GM21619 (cell line): Measurements from ENCODE around the gene PLCH2.
"Not testable (repeated sequence)": the region's sequence is repeated elsewhere in the genome, so short reads cannot be mapped to it uniquely, and the experiment has no call there.

Experiments used
- ATAC-seq: cut with Tn5 transposase; IDR thresholded peaks from one replicate; pipeline ENCODE4 v1.9.1; 2021; ENCODE audit not compliant: unreplicated experiment

The PLCH2 gene

DNA sequence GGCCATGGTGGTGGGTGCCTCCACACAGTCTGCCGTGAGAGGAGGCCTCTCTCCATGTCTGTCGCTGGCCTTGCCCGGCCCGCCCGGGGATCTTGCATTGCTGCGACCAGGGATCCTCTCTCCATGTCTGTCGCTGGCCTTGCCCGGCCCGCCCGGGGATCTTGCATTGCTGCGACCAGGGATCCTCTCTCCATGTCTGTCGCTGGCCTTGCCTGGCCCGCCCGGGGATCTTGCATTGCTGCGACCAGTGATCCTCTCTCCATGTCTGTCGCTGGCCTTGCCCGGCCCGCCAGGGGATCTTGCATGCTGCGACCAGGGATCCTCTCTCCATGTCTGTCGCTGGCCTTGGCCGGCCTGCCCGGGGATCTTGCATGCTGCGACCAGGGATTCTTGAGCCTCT lies 35.7 kb upstream of the PLCH2 start:
- ATAC-seq = not testable (repeated sequence)

- ATAC-seq = no peak
Observed at GRCh38 chr1:2441746-2442145, 34.3 kb upstream of the PLCH2 start.

DNA sequence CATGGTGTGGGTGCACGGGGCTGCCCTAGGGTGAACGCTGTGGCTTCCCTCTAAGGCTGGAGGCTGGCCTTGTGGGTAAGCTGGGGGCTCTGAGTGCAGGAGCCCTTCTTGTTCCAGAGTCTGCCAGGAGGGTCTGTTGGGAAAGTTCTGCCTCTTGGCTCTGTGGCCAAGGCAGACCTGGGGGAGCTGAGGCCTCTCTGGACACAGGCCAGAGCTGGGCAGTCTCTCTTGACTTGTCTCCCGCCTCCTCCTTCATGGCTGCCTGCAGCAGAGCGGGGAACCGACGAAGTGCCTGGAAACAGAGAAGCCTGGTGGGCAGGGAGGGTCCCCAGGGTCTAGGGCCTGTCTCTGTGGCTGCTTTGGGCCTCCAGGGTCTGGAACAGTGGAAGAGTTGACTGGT lies 33.4 kb upstream of the PLCH2 start:
- ATAC-seq = no peak

DNA sequence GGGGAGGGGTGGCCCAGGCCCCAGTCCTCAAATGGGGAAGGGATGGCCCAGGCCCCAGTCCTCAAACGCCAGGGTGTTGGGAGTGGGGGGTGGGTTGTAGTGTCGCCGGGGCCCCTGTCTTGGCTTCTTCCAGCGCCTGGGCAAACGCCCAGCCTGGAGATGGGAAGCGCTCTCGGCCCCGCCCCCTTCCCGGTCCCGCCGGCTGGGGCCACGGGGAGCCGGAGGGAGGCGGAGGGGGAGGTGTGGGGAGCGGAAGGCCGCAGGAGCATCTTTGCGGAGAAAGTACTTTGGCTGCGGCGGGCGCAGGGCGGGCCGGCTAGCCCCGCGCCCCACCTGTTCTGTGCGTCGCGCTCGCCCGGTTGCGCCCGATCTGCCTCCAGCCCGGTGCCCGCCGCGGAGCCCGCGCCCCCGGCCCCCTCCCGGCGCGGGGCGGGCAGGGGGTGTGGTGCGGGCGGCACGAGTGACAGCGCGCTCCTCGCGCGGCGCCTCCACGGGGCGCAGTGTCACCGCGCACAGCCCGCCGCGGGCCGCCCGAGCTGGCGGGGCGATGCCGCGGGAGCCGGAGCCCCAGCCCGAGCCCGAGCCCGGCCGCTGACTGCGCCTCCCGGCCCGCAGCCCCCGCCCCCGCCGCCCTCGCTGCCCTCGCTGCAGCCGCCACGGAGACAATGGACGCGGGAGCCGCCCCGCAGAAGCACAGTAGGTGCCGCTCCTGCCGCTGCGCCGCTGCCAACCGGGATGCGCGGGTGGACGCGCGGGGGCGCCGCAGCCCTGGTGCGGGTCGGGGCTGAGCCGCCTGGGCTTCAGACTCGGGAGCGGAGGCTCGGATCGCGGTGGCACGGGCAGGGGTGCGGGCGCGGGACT lies 32.6 kb upstream of the PLCH2 start:
- ATAC-seq = no peak

DNA sequence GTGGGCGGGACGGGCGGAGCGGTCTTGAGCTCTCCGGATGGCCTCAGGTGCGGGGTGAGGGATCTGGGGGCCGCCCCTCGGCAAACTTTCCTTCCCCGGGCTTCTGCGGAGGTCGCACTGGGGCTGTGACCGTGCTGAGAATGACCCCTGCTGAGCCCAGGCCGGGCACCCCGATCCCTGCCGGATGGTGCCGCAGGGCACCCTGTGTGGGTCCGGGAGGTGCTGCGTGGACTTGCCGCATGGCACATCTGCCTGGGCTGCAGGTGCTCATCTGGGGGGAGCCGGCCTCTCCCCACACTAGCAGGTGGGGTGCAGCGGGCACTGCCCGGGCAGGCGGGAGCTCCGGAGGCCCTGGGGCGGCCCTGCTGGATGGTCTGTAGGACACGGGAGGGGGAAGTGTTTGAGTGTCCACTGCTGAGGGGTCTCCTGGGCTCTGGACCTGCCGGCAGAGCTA lies 31.9 kb upstream of the PLCH2 start:
- ATAC-seq = no peak

GRCh38 chr1:2445162-2445822 lies 30.8 kb upstream of the PLCH2 start:
- no peak for ATAC-seq

GRCh38 chr1:2445823-2446215 lies 30.3 kb upstream of the PLCH2 start:
- no peak for ATAC-seq

- no peak for ATAC-seq
Observed at GRCh38 chr1:2446394-2446793, 29.7 kb upstream of the PLCH2 start.

DNA sequence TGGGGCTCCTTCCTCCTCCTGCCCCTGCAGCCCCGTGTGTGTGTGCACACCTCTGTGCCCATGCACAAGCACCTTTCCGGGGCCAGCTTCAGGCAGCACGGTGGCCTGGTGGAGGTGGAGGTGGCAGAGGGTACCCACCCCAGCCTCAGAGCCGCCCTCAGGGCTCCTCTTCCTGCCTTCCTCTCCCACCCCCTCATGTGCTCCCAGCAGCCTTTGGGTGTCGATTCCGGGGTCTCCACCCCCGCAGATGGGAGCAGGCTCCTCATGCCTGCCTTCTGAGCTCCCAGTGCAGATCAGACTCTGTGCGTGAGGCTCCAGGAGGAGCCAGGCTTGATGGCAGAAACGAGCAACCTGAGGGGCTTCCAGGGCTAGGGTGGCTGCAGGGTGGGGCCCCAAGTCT lies 29.2 kb upstream of the PLCH2 start:
- ATAC-seq = no peak

GRCh38 chr1:2447276-2448097 lies 28.6 kb upstream of the PLCH2 start:
- ATAC-seq = no peak

DNA sequence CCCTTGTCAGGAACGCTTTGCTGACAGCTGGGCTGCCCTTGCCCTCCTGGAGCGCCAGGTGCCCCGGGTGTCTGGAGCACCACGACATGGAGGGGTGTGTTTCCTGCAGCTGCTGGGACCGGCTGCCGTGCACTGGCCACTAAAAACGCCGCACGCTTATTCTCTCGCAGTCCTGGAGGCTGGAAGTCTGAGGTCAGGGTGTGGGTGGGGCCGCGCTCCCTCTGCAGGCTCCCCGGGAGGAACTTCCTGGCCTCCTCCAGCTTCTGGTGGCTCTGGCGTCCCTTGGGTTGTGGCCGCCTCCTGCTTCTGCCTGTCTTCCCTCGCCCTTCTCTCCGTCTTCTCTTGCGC lies 28.0 kb upstream of the PLCH2 start:
- ATAC-seq = no peak

GRCh38 chr1:2449636-2450454 lies 26.2 kb upstream of the PLCH2 start:
- no peak for ATAC-seq

DNA sequence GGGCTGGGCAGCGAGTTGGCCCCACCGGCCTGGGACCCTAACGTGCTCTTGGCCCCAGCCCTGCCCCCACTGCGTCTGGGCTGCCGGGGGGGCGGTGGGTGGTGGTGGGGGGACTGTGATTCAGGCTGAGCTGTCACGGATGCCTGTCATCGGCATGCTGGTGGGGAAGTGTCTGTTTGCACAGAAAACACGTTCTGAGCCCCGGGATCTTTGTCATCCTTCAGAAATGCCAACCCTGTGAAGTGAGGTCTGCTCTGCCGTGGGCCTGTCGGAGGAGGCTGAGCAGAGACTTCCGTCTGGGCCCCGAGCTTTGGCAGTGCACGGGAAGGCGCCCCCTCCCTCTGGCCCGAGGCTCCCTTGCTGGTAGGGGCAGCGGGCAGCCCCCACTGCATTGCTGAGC lies 24.3 kb upstream of the PLCH2 start:
- ATAC-seq = no peak

GRCh38 chr1:2452201-2452931 lies 23.7 kb upstream of the PLCH2 start:
- ATAC-seq = no peak

DNA sequence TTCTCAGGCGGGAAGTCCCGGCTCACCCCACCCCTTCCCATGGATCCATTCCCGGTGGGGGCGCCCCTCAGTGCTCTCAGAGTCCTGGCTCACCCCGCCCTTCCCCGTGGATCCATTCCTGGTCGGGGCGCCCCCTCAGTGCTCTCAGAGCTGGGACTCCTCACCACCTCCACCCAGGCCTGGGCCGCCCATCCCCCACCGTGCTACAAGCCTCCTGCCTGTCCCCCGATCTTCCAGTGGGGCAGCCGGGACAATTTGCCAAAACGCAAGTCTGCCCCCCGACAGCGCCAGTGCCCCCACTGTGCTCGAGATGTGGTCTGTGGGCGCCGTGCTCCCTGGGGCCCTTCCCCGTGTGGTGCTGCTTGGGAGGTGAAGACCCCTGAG lies 23.2 kb upstream of the PLCH2 start:
- no peak for ATAC-seq

DNA sequence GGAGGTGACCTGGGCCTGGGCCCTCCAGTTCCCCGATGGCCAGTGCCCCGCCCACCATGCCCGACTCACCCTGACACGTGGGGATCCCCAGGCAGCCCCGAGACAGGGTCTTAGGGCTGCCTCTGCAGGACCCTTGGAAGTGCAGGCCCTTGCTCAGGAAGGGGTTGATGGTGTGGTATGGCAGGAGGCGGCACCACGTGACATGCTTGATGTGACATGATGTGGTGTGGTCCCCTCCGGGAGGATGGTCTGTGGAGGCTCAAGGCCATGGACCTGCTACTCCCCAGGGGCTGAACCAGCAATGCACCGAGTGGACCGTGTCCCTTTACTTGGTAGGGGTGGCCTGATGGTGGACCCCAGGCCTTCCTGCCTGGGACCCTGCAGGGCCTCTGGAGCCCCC lies 21.9 kb upstream of the PLCH2 start:
- ATAC-seq = no peak

- no peak for ATAC-seq
Observed at GRCh38 chr1:2455757-2456156, 20.3 kb upstream of the PLCH2 start.

GRCh38 chr1:2457444-2457843 lies 18.6 kb upstream of the PLCH2 start:
- ATAC-seq = no peak

DNA sequence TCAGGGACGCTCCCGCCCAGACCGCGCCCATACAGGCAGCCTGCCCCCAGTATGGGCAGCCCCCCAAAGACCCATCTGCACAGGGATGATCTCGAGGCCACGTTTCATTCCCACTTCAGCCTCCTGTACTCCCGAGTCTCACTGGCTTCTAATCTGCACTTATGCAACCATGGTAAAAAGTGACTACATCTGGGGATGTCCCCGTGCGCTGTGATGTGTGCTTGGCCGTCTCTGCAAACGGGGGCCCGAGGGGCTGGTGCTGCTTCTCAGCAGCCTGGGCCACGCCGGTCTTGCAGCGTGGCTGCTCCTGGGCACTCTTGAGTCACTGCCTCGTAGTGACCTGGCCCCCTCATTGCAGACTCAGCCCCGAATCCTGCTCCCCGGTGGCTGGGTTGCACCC lies 17.4 kb upstream of the PLCH2 start:
- ATAC-seq = no peak

- not testable (repeated sequence) for ATAC-seq
Observed at GRCh38 chr1:2459102-2459753, 16.9 kb upstream of the PLCH2 start.
